Measurements from ENCODE around the gene SLCO2A1. TPM values are rescaled to one million over a fixed set of nuclear protein-coding genes. Genes with fewer than 3 reads are reported as not detected.

The SLCO2A1 gene
- total and polyA plus RNA-seq, 2 of the 4 experiments (the other 2 are of a cell fraction), result under 0.01 to 1.5 TPM

- H3K4ac ChIP-seq (ENCODE audit: low read depth, low read length), result no peak overlapping the region
- DNase-seq, result no peak
- H3K18ac ChIP-seq (ENCODE audit: low read depth, low read length), result no peak overlapping the region
- no peak overlapping the region for H4K91ac ChIP-seq (ENCODE audit: insufficient read depth, low read depth, low read length)
- no peak overlapping the region for H2AK5ac ChIP-seq (ENCODE audit: low read depth, low read length)
- dilution Hi-C loops (cut with HindIII; ENCODE audit: low sequenced_read_pairs, unreplicated experiment) (no loop called here), in situ Hi-C loops (cut with MboI; ENCODE audit: low sequenced_read_pairs) (no loop called here), intact Hi-C loops (cut with micrococcal nuclease) (no loop called here)
- ChIA-PET CTCF (interaction anchor here (1.2 kb wide), 1 partner anchor 23 kb away, joined by 3 read pairs; no protein-coding TSS in a partner anchor), POLR2A (ENCODE audit: unreplicated experiment) (no interaction called here)
- H4K20me1 ChIP-seq (ENCODE audit: insufficient read depth, low read length), result no peaks in the 10 kb centered on the region
- H4K5ac ChIP-seq (ENCODE audit: low read depth, low read length), result no peak overlapping the region
- H3K23ac ChIP-seq (ENCODE audit: low read depth, low read length), result no peak overlapping the region
- no peak overlapping the region for H3K14ac ChIP-seq (replicated peaks; ENCODE audit: low read depth, low read length)
- H2AFZ ChIP-seq (replicated peaks; ENCODE audit: low read length, poor library complexity), result no peak overlapping the region
- no peaks in the 10 kb centered on the region for H3K9me3 ChIP-seq (ENCODE audit: control insufficient read depth, insufficient read depth, low read length)
- peaks cover under 1% of the 10 kb centered on the region; the same call in 1 of the 2 replicates for H3K4me1 ChIP-seq (ENCODE audit: control insufficient read depth, insufficient read depth, low read length)
- WGBS, 2 experiments (ENCODE audit: extremely low coverage in 2 of 2, insufficient read length in 1 of 2), result 84 to 100% methylated on average over 2 to 4 of the region's 15 CpGs
- H3K36me3 ChIP-seq (ENCODE audit: control insufficient read depth, insufficient read depth, low read length), result no peaks in the 10 kb centered on the region
- no peak overlapping the region for H3K4me3 ChIP-seq (ENCODE audit: insufficient read depth, low read depth, low read length)
- 0 out of 2 replicates have a peak, but pooled peaks cover 4% of the 10 kb centered on the region for H3K9me1 ChIP-seq (ENCODE audit: insufficient read depth, low read length)
- H3K56ac ChIP-seq (ENCODE audit: extremely low read depth, insufficient read depth, low read length), result no peak overlapping the region
- H2AK9ac ChIP-seq (replicated peaks; ENCODE audit: low read depth, low read length, poor library complexity), result no peak overlapping the region
- H2BK15ac ChIP-seq (ENCODE audit: low read depth, low read length), result no peak overlapping the region
- no peak overlapping the region for H4K8ac ChIP-seq (ENCODE audit: low read depth in 2 of 2, low read length in 2 of 2)
- no peak overlapping the region for H3K9ac ChIP-seq (ENCODE audit: low read depth, low read length)
- no peaks in the 10 kb centered on the region for H3K27me3 ChIP-seq (ENCODE audit: control insufficient read depth, insufficient read depth, low read length)
- no peak overlapping the region for H2BK120ac ChIP-seq (ENCODE audit: low read depth, low read length)
- H3K79me1 ChIP-seq (ENCODE audit: low read depth in 1 of 2, low read length in 2 of 2), result no peaks in the 10 kb centered on the region
- H3K27ac ChIP-seq (ENCODE audit: insufficient read depth, low read length), result no peak overlapping the region
- no TSS peak for BruUV-seq (replicated peaks)
- TF ChIP-seq CHD1 (IDR thresholded peaks at IDR 0.05; ENCODE audit: low read depth, low read length) (no peak), SMC3 (IDR thresholded peaks at IDR 0.05; ENCODE audit: low read depth, low read length) (no peak)
- H2BK20ac ChIP-seq (ENCODE audit: low read depth, low read length), result no peak overlapping the region
- peak overlapping the region; percentile 9 for H2BK5ac ChIP-seq (ENCODE audit: low read depth, low read length, poor library complexity, severe bottlenecking)
- H3K4me2 ChIP-seq (ENCODE audit: low read depth, low read length), result no peak overlapping the region
- ATAC-seq (ENCODE audit: low read depth), result no peak
Measured at GRCh38 chr3:133967992-133968892, 61.5 kb downstream of the SLCO2A1 start.
